Ramos (cell line): ENCODE measurements around the gene TRMT6.

Source experiments
- in situ Hi-C: fragments of 300-500 bp; cut with MboI; formaldehyde crosslinking; loops from one replicate; pipeline ENCODE4 v1.14.3; 2022; ENCODE audit warnings: low sequenced_read_pairs; ENCODE audit not compliant: unreplicated experiment

TRMT6 gene

DNA sequence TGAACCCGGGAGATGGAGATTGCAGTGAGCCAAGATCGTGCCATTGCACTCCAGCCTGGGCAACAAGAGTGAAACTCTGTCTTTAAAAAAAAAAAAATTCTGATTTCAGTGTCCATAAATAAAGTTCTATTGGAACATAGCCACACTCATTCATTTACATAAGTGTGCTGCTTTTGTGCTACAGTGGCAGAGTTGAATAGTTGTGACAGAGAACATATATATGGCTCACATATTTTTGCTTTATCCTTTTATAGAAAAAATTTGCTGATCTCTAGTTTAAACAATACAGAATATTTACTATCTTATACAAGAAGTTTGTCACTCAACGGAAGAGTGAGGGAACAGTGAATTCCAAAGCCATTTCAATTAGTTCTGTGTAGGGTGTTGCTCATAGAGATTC is 18.1 kb upstream of the TRMT6 start:
- in situ Hi-C loops = no loop called here

DNA sequence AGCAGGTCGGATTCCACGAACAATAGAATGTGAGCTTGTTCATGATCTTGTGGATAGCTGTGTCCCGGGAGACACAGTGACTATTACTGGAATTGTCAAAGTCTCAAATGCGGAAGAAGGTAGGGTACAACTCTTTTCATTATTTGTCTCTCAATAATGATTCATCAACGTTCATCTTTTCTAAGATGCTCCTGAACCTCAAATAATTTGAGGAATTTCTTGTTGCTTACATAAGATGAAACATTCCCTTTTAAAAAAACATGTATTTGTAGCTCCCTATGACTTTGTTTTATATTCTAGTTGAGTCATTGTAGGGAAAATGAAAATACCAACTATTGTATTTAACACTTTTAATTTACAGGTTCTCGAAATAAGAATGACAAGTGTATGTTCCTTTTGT is 17.1 kb upstream of the TRMT6 start:
- in situ Hi-C loops = no loop called here

DNA sequence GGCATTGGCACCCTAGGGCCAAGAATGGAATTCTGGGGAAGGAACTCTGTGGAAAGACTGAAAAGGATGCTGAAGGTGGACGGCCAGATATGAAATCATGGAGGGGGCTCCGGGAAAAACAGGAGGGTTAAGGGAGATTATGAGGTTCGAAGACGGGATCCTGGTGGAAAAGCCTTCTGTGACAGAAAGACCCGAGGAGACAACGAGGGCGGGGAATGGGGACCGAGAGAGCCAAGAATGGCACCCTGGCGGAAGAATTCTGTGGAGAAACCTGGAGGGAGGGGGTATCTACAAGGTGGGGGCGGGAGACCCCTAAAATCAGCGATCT is 426 bp downstream of the TRMT6 start:
- in situ Hi-C loops = no loop called here

DNA sequence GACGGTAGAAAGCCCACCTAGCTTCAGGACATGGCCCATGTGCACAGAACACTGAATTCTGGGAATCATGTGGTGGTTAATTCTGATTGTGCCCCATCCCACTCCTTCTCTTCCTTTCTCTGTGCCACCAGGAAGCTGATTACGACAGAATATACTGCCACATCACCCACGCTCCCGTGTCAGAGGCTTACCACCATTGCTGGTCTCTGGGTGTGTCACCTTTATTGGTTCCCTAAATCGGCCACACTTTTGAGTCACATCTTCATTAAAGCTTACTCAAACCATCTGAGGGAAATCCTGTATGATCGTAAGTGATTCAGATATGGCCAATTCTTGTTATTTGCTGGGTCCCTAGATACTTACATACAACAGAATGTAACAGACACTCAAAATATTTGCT is 3.1 kb downstream of the TRMT6 start:
- in situ Hi-C loops = no loop called here

DNA sequence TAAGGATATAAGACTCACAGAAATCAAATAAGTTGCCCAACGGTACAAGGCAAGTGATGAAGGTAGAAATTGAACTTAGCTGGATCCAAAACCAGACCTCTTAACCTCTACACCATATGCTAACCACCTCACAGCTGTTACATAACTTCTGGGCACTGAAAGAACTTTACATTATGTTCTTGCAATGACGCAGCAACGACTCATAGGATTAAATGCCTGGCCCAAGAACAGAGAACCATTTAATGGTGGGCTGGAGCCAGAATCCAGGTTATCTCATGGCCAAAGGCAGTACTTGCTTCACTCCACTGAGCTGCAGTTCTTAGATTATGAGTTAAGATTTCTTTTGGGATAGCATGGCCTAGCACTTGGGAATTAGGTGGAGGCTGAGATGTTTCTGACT is 4.4 kb downstream of the TRMT6 start:
- in situ Hi-C loops = no loop called here

DNA sequence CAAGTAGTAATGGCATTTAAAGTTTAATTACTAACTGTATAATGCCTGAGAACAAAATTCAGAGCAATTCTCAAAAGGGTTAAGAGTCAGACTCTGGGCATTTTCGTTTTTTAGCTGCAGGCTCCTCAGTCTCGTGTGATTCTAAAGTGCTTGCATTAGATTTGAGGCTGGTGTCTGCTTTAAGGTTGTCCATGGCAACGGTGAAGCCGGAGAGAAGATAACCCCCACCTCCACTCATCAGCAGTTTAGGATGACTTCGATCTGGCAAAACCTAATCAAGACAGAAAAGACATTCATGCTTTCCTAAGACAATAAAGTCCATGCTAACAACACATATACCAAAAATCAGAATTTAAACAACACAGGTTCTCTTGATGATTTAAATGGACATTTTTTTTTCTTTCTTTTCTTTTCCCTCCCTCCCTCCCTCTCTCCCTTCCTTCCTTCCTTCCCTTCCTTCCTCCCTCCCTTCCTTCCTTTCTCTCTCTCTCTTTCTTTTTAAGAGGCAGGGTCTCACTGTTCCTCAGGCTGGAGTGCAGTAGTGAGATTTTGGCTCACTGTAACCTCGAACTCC is 11.8 kb downstream of the TRMT6 start:
- in situ Hi-C loops = loop anchor here (10.0 kb wide), 1 partner anchor 414 kb away; no protein-coding TSS in a partner anchor

DNA sequence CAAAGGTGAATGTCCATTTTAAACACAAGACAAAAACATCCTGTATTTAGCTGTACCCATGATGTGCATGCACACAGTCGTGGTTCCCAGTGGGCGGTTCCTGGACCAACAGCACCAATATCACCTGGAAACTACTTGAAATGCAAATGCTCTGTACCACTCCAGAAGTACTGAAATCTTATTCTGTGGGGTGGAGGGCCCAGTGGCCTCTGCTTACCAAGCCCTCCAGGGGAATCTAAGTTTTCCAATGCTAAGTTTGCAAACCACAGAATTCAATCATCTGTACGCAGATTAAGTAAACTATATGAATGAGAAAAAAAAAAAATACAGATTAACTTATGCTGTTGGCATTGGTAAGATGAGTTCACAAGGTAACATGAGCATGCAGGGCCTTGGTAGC is 14.1 kb downstream of the TRMT6 start:
- in situ Hi-C loops = loop anchor here (10.0 kb wide), 1 partner anchor 411 kb away; no protein-coding TSS in a partner anchor

DNA sequence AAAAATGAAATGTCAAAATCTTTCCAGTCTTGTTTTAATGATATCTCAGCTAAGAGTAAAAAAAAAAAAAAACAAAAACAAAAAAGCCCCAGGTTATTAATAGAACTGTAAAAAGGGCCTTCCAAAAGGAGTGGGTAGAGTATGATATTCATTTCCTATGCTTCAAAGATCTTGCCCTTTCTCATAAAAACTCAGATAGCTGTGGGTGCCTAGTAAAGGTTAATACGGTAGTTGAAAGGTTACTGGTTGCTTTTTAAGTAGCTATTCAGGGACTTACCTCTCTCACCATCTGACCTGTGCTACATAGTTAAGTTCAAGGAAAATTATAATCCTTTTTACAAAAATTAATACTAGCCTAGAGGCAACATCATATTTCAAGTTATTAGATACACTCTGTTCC is 14.9 kb downstream of the TRMT6 start:
- in situ Hi-C loops = loop anchor here (10.0 kb wide), 1 partner anchor 411 kb away; no protein-coding TSS in a partner anchor

DNA sequence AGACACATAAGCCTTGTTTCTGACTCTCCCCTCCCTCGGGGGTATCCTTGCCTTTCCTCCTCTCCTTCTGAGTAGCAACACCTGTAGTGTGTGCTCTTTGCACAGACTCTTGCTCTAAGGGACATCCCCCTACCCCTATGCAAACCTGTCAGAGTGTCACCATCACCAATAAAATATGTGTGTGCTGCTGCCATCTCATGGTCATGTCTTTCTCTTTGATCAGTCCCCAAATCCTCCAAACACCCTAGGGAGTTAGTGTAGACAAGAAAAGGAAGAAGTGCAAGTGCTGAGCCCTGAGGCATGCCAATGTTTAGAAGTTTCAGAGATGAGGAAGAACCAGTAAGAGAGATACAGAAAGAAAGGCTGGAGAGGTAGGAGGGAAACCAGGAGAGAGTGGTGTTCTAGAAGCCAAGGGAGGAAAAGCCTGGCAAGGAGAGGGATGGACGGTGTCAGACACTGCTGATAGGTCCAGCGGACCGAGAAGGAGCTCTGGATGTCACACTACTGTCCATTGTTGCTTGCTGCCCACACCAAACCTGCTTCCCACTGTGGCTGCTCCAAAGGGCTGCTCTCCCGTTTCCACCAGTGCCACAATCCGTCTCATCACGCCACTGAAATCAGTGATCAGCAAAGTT is 16.4 kb downstream of the TRMT6 start:
- in situ Hi-C loops = loop anchor here (10.0 kb wide), 1 partner anchor 409 kb away; no protein-coding TSS in a partner anchor

DNA sequence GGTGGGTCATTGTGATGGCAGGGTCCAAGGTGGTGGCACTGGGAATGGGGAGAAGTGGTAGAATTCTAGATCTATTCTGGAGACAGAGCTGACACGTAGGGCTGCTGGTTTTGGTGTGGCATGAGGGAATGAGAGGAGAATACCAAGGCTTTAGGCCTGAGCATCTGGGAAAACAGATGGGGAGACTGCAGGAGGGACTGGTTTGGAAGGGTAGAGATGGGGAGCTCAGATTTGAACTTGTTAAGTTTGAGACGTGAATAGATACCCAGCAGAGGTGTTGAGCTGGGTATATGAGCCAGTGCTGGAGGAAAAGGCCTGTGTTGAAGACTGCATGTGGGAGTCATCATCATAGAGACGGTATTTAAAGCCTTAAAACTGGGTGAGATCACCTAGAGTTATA is 17.5 kb downstream of the TRMT6 start:
- in situ Hi-C loops = loop anchor here (10.0 kb wide), 1 partner anchor 408 kb away; no protein-coding TSS in a partner anchor

DNA sequence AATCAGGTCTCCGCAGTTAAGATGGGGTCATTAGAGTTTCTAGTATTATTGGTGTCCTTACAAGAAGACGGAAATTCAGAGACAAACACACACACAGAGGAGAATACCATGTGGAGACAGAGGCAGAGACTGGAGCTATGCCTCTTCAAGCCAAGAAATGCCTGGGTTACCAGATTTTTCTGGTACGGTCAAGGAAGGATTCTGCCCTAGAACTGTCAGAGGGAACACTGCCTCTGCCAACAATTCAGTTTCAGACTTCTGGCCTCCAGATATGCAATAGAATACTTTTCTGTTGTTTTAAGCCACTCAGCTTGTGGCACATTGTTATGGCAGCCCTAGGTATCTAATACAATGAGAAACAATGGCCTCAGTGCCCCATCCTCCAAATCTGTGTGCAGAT is 18.9 kb downstream of the TRMT6 start:
- in situ Hi-C loops = loop anchor here (10.0 kb wide), 1 partner anchor 407 kb away; no protein-coding TSS in a partner anchor

DNA sequence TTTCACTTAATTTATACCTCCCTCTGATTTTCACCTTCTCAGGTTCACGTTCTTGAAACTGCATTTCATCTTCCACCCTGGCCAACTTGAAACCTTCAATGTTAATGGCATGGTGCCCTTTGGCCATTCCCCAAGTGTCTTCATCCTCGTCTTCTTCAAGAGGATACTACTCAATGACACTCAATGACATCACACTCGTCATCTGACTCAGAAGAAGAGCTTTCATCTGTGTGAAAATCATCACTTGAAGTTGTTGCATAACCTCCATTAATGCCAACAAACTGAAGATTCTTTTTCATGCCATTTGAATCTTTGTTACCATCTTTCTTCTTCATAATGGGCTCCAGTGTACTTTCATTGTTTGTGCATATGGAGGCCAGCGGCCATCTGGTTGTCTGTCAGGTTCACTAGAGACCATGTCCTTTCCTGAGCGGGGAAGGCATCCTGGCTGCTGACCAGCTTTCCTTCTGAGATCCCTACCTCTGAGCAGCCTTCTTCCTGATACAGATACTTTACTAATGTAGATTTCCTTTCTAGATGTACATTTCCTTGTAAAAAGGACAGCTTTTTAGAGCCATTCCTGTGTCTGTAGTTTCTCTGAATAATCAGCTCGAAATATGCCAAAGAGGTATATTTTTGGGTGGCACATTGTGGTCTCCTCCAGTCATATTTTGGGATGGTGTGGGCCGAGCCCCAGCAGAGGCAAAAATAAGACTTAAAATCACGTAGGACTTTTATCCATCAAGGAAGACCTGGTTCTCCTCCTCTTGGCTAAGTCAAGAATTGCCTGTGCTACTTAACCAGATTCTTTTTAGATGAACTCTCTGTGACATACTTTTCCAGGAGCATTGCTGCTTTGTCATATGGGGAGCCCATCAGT is 21.3 kb downstream of the TRMT6 start:
- in situ Hi-C loops = no loop called here

DNA sequence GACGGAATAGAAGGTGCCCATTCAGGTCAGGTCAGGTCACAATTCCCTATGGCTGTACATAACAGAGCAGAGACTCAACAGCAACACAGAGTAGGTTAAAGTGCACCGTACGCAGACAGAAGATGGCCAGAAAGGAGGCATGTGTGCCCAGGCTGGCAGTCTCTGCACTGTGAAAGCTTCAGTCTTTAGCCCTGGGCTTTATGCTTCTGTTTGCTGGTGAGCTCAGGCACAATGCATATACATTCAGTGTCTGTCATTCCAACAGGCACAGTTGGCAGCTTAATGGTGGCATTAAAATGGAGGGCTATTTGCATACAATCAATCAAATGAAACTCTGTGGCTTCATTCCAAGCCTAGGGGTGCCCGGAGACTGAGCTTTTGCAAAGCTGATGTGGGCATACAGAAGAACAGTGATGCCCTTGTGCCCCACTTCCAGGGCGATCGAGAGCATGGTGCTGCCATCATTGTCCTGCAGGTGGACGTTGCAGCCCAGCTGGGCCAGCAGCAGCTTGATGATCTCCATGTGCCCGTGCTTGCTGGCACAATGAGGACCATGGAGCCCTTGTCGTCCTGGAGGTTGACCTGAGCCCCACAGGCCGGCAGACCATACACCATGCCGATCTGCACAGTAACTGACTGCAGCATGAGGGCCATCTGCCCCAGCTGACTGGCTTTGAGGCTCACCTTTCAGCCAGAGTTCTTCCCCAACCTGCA is 22.4 kb downstream of the TRMT6 start:
- in situ Hi-C loops = no loop called here

DNA sequence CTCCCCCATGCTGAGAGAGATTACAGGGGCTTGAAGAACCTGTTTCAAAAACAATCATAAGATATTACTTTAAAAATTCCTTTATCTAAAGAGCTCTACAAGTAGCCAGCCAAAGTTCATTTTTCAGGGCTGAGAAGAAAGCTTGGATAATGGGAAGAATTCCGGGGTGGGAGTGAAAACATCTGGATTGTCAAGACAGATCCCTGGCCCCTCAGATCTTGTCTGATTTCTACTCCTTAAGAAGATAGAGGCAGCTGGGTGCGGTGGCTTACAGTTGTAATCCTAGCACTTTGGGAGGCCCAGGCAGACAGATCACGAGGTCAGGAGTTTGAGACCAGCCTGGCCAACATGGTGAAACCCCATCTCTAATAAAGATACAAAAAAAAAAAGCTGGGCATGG is 24.8 kb downstream of the TRMT6 start:
- in situ Hi-C loops = no loop called here

DNA sequence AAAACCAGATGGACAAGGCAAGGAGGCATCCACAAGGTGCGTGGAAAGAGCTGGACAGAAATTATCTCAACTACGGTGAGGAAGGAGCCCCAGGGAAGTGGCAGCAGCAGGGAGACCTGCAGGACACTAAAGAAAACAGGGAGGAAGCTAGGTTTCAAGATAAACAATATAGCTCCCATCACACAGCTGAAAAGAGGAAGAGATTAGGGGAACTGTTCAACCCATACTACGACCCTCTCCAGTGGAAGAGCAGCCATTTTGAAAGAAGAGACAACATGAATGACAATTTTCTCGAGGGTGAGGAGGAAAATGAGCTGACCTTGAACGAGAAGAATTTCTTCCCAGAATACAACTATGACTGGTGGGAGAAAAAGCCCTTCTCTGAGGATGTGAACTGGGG is 26.8 kb downstream of the TRMT6 start:
- in situ Hi-C loops = no loop called here

DNA sequence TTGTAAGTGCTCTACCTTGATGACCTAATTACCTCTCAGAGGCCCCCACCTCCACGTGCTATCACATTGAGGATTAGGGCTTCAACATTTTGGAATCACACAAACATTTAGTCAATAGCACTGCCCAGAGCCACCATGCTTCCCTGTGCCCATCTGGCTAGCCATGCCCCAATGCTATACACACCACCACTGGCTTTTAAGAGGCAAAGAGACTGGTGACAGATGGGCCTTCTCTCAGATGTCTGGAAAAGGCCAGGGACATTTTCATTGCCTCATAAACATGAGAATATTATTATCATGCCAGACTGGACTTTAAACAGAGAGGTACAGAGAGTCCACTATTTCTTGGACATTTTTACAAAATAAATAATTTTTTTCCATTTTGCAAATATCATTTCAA is 29.8 kb downstream of the TRMT6 start:
- in situ Hi-C loops = no loop called here

DNA sequence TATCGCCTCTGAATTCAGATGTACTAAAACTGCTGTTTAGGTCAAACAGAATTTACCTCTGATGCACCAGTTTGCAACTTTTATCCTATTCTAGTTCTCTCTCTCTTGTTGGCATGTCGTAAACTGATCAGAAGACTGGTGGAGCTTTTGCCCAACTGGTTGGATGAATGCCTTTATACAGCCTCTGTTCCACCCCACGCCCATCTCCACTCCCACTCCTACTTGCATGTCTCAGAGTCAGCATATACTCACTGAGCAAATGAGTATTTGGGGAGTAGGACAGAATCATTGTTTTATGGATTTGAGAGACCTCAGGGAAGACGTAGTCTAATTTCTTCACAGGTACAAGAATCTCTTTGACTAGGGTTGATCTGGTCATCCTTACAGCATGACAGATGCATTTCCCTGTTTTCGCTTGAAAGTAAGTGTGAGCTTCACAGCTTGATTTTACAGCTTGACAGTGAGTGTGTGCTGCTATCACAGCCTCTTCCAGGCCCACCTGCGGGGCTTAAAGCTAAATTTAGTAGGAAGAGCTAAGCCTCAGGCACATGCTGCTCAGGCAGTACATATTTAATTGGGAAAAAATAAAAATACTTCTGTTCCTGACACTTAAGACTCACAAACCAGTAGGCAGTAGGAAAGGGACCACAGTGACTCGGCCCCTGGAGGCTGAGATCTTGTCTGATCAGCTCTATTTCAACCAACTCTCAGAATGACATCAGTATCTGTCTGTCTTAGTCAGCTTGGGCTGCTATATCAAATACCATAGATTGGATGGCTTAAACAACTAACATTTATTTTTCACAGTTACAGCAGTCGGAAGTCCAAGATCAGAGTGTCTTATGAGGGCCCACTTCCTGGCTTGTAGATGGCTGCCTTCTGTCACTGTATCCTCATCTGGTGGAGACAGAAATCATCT is 30.4 kb downstream of the TRMT6 start:
- in situ Hi-C loops = no loop called here

DNA sequence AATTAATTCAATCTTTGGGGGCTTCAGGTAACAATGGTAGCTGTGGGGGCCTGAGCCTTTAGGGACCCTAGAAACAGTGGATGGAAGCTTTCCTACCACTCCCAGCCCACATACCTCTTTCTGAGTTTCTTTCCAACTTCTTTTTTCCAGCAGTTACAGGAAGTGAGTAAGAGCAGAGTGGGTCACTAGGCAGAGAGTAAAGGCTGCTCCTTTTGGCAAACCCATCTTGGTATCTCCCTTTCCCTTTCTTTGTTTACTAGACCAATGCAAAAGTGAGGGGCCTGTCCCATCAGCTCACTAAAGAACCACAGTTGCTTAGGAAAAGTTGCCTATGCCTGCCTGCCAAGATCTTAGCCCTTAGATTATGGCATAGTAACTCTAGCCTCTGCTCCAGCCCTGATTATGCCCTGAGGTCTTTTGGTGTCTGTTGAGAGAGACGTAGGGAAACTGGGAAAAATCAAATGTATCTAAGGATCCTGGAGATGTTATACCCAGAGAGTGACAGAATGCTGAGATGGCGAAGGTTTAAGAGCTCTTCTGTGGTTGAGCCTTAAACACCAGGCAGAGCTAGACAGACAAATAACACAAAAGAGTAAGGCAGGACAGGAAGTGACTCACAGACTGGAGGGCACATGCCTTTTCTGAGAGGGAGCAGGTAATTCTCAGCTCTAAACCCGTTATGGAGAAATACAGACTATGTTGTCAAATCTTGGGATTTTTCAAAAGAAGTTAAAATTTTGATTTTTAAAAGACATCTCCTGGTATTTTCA is 31.3 kb downstream of the TRMT6 start:
- in situ Hi-C loops = no loop called here

DNA sequence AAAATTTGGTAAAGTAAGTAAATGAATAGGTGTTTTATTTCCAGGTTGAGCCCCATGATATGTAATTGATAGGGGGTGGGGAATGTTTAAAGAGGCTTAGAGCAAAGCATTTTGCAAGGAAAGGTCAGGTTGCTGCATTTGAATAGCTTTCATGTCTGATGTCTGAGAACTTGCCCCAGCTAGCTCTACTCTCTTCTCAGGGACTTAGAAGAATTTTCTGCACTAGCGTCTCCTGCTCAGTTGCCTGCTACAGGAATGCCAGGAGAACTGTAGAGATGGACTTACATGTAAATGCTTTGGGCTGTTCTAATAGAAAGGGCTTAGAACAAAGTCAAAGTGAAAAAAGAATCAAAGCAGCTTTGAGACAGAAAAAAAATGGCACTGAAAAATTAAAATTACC is 35.5 kb downstream of the TRMT6 start:
- in situ Hi-C loops = no loop called here
